GM19455 (cell line): ENCODE measurements around the gene ASRGL1.
"Not testable (repeated sequence)": the region's sequence is repeated elsewhere in the genome, so short reads cannot be mapped to it uniquely, and the experiment has no call there.

Experiments
- ATAC-seq: cut with Tn5 transposase; IDR thresholded peaks from one replicate; pipeline ENCODE4 v1.9.1; 2021; ENCODE audit not compliant: unreplicated experiment

ASRGL1 gene

DNA sequence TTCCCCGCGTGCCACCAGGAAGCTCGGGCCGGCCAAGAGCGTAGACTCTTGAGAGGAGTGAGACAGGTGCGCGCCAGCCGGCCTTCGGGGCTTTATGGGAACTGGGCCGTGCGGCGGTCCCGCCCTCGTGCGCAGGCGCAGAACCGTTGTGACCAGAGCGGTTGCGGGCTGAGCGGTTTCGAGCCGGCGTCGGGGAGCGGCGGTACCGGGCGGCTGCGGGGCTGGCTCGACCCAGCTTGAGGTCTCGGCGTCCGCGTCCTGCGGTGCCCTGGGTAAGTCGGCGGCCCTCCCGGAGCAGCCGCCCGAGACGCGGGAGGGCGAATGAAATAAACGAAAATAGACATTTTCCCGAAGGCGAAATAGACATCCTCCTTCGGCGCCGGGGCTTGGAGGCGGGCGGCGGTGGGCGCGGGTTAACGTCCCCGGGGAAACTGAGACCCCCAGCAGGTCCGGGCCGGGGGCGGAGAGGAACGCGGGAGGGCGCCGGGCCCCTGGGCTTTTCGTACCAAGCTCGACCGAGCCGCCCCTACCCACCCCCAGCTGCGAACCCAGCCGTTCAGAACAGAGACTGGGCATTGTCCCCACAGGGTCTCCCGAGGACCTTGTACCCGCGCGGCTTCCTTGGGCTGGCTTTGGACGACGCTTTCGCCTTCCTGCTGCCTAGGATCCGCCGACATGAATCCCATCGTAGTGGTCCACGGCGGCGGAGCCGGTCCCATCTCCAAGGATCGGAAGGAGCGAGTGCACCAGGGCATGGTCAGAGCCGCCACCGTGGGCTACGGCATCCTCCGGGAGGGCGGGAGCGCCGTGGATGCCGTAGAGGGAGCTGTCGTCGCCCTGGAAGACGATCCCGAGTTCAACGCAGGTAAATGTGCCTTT is at the start of gene ASRGL1:
Gene ASRGL1 (plus strand): TSS at position 146 of the 879 bp plus-strand sequence. CDS start 530 bp downstream, at position 676.
- ATAC-seq, result no peak

GRCh38 chr11:62295504-62295903 is 41.7 kb upstream of the ASRGL1 start:
- ATAC-seq, result no peak

DNA sequence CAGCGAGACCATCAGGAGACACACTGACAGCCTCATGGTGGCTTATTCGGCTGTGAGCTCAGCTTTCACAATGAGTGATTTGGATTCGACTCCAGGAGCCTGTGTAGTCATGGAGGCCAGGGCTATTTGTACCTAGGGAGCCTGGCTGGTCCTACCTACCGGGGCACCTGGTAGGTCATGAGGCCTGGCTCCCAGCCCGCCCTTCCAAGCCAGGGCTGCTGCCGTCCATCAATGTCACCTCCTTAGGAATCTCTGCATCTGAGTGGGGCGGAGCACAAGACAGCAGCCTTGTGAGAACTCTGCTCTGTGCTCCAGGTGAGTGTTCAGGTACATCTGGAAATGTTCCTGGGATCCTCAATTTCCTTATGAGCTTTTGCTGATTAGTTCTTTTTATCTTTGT is 38.3 kb upstream of the ASRGL1 start, which contains the start of gene SCGB1D4:
Gene SCGB1D4 (minus strand): TSS at position 101 of the 400 bp plus-strand sequence. CDS start 65 bp downstream, at position 36.
- ATAC-seq, result no peak

- no peak for ATAC-seq
These were observed 31.0 kb upstream of the ASRGL1 start for GRCh38 chr11:62306227-62306626.

GRCh38 chr11:62307950-62308349 is 29.3 kb upstream of the ASRGL1 start:
- ATAC-seq, result no peak

- no peak for ATAC-seq
These were observed 27.3 kb upstream of the ASRGL1 start for GRCh38 chr11:62309991-62310390.

DNA sequence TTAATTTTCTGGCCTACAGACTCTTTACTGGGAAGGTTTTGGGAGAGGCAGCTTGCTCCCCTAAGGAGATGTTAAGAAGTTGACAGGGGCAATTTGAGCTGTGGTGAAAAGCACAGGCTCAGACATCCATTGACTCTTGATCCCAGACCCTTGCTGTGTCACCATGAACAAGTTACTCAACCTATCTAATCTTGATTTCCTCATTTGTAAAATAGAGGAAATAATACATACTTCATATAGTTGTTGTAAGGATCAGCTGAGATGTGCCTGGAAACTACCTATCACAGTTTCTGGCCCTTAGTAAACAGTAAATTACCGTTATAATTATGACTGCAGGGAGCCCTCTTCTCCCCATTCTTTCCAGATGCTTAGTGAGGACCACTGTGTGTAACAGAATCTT is 21.8 kb upstream of the ASRGL1 start:
- no peak for ATAC-seq

DNA sequence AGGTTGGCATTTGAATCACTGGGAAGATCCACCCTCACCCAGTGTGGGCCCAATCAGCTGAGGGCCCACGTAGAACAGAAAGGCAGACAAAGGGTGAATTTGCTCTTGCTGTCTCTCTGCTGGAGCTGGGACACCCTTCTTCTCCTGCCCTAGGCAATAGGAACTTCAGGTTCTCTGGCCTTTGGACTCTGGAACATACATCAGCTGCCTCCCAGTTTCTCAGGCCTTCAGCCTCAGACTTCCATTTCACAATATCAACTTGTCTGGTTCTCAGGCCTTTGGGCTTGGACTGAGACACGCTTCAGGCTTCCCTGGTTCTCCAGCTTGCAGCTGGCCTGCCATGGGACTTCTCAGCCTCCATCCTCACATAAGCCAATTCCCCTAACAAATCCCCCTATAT is 14.7 kb upstream of the ASRGL1 start:
- ATAC-seq, result no peak

DNA sequence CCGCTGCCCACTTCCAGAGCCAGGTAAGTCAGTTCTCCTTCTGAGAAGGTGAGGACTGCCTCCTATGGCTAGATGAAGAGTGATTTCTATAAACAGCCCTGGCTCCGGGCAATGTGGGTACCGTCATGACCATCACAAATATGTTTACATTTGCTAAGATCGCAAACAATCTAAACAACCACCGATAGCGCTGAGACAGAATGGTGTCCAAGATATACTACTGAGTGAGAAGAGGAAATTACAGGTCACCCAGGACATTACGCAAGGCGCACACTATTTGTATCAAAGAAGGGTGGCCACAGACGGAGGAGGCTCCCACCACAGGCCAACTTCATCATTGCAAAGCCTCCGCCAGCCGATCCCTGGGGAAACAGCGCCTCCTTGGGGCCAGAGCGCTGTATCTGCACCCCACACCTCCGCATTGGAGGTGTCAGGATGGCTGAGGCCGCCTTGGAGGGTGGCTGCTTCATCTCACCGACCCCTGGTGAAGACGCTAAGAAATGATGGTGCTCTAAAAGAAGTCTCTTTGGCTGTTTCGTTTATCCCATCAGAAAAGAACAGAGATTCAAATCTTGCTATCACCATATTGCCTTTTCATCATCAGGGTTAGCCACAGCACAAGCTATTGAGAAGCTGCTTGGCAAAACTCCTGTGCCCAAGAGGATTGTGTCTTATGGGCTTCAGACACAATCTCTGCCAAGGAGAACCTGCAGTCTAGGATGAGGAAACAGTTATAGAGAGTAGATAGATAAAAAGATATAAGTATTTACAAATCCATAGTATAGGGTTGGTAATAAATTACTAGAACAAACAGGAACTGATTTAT is 12.3 kb upstream of the ASRGL1 start:
- ATAC-seq, result no peak

DNA sequence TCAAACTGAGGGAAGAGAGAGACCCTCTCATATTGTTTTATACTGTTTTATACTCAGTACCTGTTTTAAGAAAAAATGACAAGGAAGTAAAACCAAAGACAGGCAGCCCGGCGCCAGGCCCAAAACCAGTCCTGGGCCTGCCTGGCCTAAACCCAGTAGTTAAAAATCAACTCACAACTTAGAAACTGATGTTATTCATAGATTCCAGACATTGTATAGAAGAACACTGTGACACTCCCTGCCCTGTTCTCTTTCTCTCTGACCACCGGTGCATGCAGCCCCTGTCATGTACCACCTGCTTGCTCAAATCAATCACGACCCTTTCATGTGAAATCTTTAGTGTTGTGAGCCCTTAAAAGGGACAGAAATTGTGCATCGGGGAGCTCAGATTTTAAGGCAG is 11.5 kb upstream of the ASRGL1 start:
- ATAC-seq, result not testable (repeated sequence)

GRCh38 chr11:62326719-62327118 is 10.5 kb upstream of the ASRGL1 start:
- ATAC-seq, result not testable (repeated sequence)

DNA sequence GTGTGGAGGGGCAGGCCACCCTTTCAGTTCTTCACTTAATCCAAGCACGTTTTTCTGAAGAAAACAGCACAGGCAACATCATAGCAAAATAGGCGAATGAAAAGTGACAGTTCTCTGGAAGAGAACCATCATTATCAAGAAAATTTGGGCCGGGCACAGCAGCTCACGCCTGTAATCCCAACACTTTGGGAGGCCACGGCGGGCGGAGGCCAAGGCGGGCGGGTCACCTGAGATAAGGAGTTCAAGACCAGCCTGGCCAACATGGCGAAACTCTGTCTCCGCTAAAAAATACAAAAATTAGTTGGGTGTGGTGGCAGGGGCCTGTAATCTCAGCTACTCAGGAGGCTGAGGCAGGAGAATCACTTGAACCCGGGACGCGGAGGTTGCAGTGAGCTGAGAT is 9.7 kb upstream of the ASRGL1 start:
- ATAC-seq, result not testable (repeated sequence)

DNA sequence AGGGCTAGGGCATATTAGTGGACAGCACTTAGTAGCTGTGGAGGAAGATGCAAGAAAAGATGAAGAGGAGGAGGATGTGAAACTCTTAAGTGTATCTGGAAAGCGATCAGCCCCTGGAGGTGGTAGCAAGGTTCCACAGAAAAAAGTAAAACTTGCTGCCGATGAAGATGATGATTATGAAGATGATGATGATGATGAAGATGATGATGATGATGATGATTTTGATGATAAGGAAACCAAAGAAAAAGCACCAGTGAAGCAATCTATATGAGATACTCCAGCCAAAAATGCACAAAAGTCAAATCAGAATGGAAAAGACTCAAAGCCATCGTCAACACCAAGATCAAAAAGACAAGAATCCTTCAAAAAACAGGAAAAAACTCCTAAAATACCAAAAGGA is 6.0 kb upstream of the ASRGL1 start:
- not testable (repeated sequence) for ATAC-seq

- no peak for ATAC-seq
These were observed 3.5 kb upstream of the ASRGL1 start for GRCh38 chr11:62333768-62334167.

DNA sequence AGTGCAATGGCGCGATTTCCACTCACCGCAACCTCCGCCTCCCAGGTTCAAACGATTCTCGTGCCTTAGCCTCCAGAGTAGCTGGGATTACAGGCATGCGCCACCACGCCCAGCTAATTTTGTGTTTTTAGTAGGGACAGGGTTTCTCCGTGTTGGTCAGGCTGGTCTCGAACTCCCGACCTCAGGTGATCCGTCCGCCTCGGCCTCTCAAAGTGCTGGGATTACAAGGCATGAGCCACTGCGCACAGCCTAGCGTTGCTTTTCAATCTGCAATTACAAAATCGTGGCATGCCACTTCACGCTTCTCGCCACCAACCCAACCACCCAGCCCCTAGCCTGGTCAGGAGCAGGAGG is 322 bp upstream of the ASRGL1 start:
- ATAC-seq, result not testable (repeated sequence)

GRCh38 chr11:62338218-62338617 is 970 bp downstream of the ASRGL1 start:
- ATAC-seq, result no peak

DNA sequence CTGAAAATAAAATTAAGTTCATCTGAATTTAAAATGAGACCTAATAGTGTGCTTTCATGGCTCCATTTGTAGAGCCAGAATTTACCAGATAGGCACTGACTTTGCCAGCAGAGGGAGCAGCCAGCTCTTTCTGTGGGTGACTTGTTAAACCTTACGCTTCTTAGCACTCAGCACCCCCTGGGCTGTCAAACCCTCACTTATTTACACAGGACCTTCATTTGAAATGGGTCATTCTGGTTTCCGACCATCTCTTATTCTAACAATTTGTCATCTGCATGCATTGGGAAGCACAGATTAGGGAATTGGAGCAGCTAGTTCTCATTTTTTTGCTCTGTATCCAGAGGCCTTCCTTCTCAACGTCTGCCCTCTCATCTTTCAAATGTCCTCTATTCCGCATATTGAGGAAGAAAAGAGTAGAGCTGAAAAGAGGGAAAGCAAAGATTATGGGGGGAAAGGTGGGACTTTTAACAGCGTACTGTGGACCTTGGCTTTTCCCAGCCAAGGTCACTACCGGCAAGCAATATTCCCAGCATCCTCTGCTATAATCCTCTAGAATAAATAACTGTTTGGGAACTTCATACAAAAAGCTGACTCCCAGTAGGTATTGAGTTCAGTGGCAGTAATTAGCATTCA is 3.1 kb downstream of the ASRGL1 start:
- no peak for ATAC-seq

DNA sequence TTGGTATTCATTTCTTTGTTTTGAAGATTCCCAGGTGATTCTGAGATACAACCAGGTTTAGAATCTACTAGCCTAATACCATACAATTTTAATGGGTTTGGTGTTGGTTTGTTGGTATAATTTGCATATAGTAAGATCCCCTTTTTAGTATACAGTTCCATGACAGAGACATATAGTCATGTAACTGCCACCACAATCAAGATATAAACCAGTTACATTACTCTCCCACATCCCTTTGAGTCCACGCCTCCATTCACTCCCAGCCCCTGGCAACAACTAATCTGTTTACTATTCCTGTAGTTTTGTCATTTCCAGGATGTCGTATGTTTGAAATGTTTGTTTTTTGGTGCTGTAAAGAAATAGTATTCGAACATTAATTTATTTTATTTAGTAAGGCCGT is 4.3 kb downstream of the ASRGL1 start:
- no peak for ATAC-seq

GRCh38 chr11:62343646-62344190 is 6.5 kb downstream of the ASRGL1 start:
- ATAC-seq, result not testable (repeated sequence)

DNA sequence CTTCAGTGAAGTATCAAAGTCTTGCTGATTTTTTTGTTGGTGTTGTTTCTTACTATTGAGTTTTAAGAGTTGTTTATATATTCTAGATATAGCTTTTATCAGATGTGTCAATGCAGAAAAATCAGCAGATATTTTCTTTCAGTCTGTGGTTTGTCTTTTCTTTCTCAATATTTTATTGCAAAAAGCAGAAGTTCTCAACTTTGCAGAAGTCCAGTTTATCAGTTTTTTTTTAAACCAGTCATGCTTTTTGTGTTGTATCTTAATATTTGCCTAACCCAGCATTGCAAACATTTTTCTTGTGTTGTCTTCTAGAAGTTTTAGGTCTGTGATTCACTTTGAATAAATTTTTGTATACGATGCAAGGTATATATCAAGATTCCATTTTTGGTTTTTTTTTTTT is 7.0 kb downstream of the ASRGL1 start:
- no peak for ATAC-seq

- ATAC-seq, result no peak
These were observed 8.6 kb downstream of the ASRGL1 start for GRCh38 chr11:62345861-62346260.
